Measurements from ENCODE around the gene CDK7. TPM values are rescaled to one million over a fixed set of nuclear protein-coding genes. Genes with fewer than 3 reads are reported as not detected.

Gene CDK7
- polyA plus RNA-seq, 1 of the 3 experiments (the other 2 are of a cell fraction): 44.2 TPM

DNA sequence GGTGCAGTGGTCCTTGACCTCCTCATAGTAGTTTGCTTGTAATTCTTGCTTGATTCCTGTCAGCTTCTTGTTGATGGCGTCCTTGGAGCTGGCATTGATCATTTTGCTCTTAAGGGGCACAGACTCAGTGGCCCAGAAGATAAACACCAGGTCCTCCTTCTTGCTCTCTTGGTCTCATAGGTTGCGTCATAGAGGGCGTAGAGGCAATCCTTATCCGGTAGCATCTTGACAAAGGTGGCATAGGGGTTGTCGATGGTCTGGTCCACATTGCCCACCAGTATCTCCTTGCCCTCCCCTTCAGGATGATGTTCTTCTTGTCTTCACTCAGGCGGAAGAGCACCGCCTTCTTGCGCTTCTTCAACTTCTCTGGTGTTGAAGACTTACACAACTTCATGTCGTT is 78.7 kb downstream of the CDK7 start:
- CTCF ChIA-PET: no interaction called here
- TF ChIP-seq GABPA (IDR thresholded peaks at IDR 0.05; ENCODE audit: low read depth) (no peak), EP300 (IDR thresholded peaks at IDR 0.05; ENCODE audit: borderline replicate concordance in 1 of 2, low read depth in 1 of 2, low read length in 1 of 2) (no peak), CTCF (IDR thresholded peaks at IDR 0.05) (no peak), MEF2A (IDR thresholded peaks at IDR 0.05; ENCODE audit: borderline replicate concordance, low read depth) (no peak)
- 95% methylated on average over 9 of the region's 9 CpGs for WGBS (ENCODE audit: low lambda C conversion rate)

DNA sequence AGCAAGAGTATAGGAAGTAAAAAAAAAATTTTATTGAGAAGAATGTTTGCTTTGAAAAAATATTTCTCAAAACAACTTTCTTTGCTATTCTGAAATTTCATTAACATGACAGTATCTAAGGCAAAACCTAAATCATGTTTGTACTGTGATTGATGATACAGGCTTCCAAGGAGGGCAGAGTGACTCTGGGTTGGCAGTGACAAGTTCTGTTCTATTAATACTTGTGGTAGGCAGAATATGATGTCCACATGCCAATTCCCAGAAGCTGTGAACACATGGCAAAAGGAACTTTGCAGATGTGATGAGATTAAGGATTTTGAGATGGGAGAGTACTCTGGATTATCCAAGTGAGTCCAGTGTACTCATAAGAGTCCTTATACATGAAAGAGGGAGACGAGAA is 81.3 kb downstream of the CDK7 start:
- no peak for DNase-seq
- no peak for TF ChIP-seq RFX5 (IDR thresholded peaks at IDR 0.05; ENCODE audit: low read length)
- no peaks in the 10 kb centered on the region for H4K20me1 ChIP-seq (ENCODE audit: insufficient read depth)
- no peak overlapping the region for H3K27ac ChIP-seq (ENCODE audit: low read depth in 2 of 2, low read length in 1 of 2)
- no peak overlapping the region for H2AFZ ChIP-seq (ENCODE audit: low read depth)
- ChIA-PET CTCF (no interaction called here), POLR2A (no interaction called here)
- H3K9me3 ChIP-seq: no peaks in the 10 kb centered on the region
- peaks cover 0 to 7% of the 10 kb centered on the region in 2 experiments for H3K36me3 ChIP-seq (replicated peaks in 1 of 2; ENCODE audit: control insufficient read depth in 1 of 2, insufficient read depth in 2 of 2, low read length in 1 of 2)
- H3K9me2 ChIP-seq: no peaks in the 10 kb centered on the region
- H3F3A ChIP-seq (replicated peaks; ENCODE audit: insufficient read depth): peaks cover 8% of the 10 kb centered on the region
- WGBS (ENCODE audit: low lambda C conversion rate): 91% methylated on average over 1 of the region's 1 CpG
- H3K4me2 ChIP-seq: no peak overlapping the region
- no peak overlapping the region for H3K9ac ChIP-seq
- H3K79me2 ChIP-seq (ENCODE audit: insufficient read depth): no peaks in the 10 kb centered on the region
- H3K27me3 ChIP-seq (ENCODE audit: insufficient read depth): no peaks in the 10 kb centered on the region
- H3K4me3 ChIP-seq (ENCODE audit: low read depth in 2 of 2, low read length in 1 of 2): no peak overlapping the region
- no peaks in the 10 kb centered on the region for H3K4me1 ChIP-seq (ENCODE audit: control insufficient read depth in 1 of 2, insufficient read depth in 2 of 2, low read depth in 1 of 2, low read length in 1 of 2)

More for the DNA sequence above, 78.7 kb downstream of the CDK7 start:
- H2AFZ ChIP-seq (ENCODE audit: low read depth): no peak overlapping the region
- DNase-seq: no peak
- no peaks in the 10 kb centered on the region for H3K27me3 ChIP-seq (ENCODE audit: insufficient read depth)
- H3K9me3 ChIP-seq: no peaks in the 10 kb centered on the region
- no peaks in the 10 kb centered on the region for H3K79me2 ChIP-seq (ENCODE audit: insufficient read depth)
- no peaks in the 10 kb centered on the region for H3K4me1 ChIP-seq (ENCODE audit: control insufficient read depth in 1 of 2, insufficient read depth in 2 of 2, low read depth in 1 of 2, low read length in 1 of 2)
- H3K9me2 ChIP-seq: no peaks in the 10 kb centered on the region
- POLR2A ChIA-PET: no interaction called here
- H4K20me1 ChIP-seq (ENCODE audit: insufficient read depth): no peaks in the 10 kb centered on the region
- no peak overlapping the region for H3K4me3 ChIP-seq (ENCODE audit: low read depth in 2 of 2, low read length in 1 of 2)
- peaks cover 0 to 4% of the 10 kb centered on the region in 2 experiments for H3K36me3 ChIP-seq (replicated peaks in 1 of 2; ENCODE audit: control insufficient read depth in 1 of 2, insufficient read depth in 2 of 2, low read length in 1 of 2)
- peaks cover 8% of the 10 kb centered on the region for H3F3A ChIP-seq (replicated peaks; ENCODE audit: insufficient read depth)
- no peak overlapping the region for H3K4me2 ChIP-seq
- H3K27ac ChIP-seq (ENCODE audit: low read depth in 2 of 2, low read length in 1 of 2): no peak overlapping the region
- no peak overlapping the region for H3K9ac ChIP-seq

DNA sequence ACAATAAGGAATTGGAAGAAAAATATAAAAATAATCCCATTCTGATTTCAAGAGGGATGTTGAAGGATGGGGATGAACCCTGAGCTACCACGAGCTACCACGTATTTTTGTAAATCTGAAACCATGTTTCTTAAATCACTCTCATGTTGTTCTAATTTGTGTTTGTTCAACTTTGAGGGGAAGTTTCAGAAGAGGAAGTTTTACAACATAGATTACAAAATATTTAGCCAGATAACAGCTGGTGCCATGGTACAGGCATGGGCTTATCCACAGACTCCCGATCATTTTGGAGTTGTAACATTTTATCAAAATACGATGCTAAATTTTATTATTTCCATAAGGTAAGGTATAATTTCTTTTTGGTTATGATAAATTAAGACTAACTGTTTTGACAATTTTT is 82.7 kb downstream of the CDK7 start:
- H3K9me2 ChIP-seq: no peaks in the 10 kb centered on the region
- no peak overlapping the region for H3K4me2 ChIP-seq
- H3K79me2 ChIP-seq (ENCODE audit: insufficient read depth): no peaks in the 10 kb centered on the region
- no peaks in the 10 kb centered on the region for H3K27me3 ChIP-seq (ENCODE audit: insufficient read depth)
- H3K4me1 ChIP-seq (ENCODE audit: control insufficient read depth in 1 of 2, insufficient read depth in 2 of 2, low read depth in 1 of 2, low read length in 1 of 2): no peaks in the 10 kb centered on the region
- POLR2A ChIA-PET: no interaction called here
- DNase-seq: no peak
- peaks cover 8% of the 10 kb centered on the region for H3F3A ChIP-seq (replicated peaks; ENCODE audit: insufficient read depth)
- H3K36me3 ChIP-seq (replicated peaks in 1 of 2; ENCODE audit: control insufficient read depth in 1 of 2, insufficient read depth in 2 of 2, low read length in 1 of 2): peaks cover 0 to 7% of the 10 kb centered on the region in 2 experiments
- no peak overlapping the region for H3K4me3 ChIP-seq (ENCODE audit: low read depth in 2 of 2, low read length in 1 of 2)
- WGBS (ENCODE audit: low lambda C conversion rate): 95% methylated on average over 4 of the region's 4 CpGs
- CTCF ChIA-PET: no interaction called here
- H2AFZ ChIP-seq (ENCODE audit: low read depth): no peak overlapping the region
- no peak for TF ChIP-seq FOXM1 (IDR thresholded peaks at IDR 0.05; ENCODE audit: low read depth)
- TF ChIP-seq MEF2A (IDR thresholded peaks at IDR 0.05; ENCODE audit: borderline replicate concordance, low read depth): no peak
- no peak for TF ChIP-seq NRF1 (IDR thresholded peaks at IDR 0.05; ENCODE audit: low read depth, low read length)
- TF ChIP-seq, protein P1, sequence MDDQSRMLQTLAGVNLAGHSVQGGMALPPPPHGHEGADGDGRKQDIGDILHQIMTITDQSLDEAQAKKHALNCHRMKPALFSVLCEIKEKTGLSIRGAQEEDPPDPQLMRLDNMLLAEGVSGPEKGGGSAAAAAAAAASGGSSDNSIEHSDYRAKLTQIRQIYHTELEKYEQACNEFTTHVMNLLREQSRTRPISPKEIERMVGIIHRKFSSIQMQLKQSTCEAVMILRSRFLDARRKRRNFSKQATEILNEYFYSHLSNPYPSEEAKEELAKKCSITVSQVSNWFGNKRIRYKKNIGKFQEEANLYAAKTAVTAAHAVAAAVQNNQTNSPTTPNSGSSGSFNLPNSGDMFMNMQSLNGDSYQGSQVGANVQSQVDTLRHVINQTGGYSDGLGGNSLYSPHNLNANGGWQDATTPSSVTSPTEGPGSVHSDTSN (IDR thresholded peaks at IDR 0.05): no peak
- TF ChIP-seq, protein P2, sequence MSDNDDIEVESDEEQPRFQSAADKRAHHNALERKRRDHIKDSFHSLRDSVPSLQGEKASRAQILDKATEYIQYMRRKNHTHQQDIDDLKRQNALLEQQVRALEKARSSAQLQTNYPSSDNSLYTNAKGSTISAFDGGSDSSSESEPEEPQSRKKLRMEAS (IDR thresholded peaks at IDR 0.05; ENCODE audit: low read depth): no peak
- TF ChIP-seq CHD2 (IDR thresholded peaks at IDR 0.05; ENCODE audit: low read length, partially characterized antibody): no peak
- no peak for TF ChIP-seq FOXJ3 (CRISPR knock-in tag; IDR thresholded peaks at IDR 0.05)
- no peak overlapping the region for H3K9ac ChIP-seq
- H3K27ac ChIP-seq (ENCODE audit: low read depth in 2 of 2, low read length in 1 of 2): no peak overlapping the region
- H3K9me3 ChIP-seq: no peaks in the 10 kb centered on the region
- H4K20me1 ChIP-seq (ENCODE audit: insufficient read depth): no peaks in the 10 kb centered on the region

Measured in SK-N-SH (cell line).